NAMALWA (cell line): ENCODE results near the gene INPP4A.
A peak's percentile ranks its signal among the peaks of the same experiment; 100 is the strongest.

Experiments
- DNase-seq: peaks from one replicate; pipeline ENCODE4 v3.0.0-alpha.2; 2015; ENCODE audit warnings: low spot score

Gene INPP4A

DNA sequence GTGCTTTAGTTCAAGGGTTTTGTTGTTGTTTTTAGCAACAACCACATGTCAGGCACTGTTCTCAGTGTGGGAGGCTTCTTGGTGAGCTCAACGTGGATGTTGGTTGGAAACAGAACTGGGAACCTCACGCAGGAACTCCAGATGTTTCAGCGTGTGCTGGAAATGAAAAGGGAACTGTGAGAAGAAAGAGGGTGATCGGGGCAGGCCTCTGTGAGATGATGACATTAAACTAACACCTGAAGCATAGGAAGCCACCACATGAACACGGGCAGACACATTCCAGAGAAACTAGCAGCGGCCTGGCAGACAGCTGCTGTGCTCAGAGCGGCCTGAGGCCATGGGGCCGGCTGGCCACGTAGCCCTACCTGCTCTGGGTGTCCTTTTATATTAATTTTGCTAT is 97.2 kb downstream of the INPP4A start:
- no peak for DNase-seq

DNA sequence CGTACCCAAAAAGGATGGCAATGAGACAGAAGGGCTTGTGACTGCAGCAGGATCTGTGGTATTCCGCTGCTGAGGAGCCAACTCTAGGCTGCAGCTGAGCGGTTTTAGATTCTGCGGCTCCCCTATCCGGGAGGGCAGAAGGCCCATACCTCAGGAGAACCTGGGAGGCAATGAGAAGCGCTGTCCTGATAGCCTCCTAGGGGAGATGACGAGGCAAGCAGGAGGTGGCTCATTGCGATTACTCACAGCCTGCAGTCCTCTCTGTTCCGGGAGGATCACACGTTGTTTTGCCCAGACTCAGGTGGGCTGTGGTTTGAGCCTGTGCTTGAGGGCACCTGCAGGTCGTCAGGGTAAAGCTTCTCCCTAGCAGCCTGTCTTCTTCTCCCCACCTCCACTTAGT is 98.6 kb downstream of the INPP4A start:
- no peak for DNase-seq

DNA sequence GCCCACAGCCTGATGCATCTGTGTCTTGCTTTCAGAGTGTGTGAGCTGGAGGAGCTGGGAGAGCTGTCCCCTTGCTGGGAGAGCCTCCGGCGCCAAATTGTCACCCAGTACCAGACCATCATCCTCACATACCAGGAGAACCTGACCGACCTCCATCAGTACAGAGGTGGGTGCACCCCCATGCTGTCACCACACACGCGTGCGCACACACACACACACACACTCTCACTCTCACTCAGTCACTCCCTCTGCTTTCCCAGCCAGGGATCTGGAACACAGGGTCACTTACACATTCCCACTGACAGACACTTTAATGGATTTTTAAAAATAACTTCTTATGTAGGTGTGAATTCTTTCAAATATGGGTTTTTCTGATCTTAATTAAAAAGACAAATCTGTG is 99.2 kb downstream of the INPP4A start:
- DNase-seq, result no peak

DNA sequence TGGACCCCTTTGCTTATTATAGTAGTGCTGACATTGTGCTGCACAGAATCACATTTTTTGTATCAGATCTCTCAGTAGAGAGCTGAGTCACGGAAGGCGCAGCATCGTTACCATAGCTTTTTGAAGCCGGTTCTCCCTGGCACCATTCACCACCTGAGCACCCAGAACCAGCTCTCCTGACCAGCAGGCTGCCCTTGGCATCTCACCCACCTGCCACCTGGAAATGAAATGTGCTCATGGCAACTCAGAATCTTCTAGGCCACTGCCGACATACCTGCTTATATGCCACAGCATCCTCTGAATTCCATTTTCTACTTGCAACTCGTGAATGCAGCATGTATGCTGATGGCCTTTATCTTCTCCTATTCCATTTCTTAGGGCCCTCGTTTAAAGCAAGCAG is 100.9 kb downstream of the INPP4A start:
- no peak for DNase-seq

DNA sequence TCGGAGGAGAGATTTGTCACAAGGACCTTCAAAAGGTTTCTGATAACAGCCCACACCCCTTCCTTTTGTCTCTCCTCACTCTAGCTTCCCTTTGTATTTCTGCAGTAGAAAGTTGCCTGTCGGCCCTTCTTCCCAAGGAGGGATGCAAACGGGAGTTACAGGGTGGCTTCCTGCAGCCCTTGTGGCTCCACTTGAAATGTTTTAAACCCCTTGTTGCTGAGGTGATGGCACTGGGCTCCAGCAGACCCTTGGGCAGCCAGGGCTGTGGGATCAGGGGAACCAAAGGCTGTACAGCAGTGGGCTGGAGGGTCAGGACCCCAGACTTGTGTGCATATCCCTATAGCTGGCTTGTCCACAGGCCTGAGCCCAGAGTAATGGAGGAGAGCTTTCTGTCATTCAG is 101.5 kb downstream of the INPP4A start:
- DNase-seq, result no peak

DNA sequence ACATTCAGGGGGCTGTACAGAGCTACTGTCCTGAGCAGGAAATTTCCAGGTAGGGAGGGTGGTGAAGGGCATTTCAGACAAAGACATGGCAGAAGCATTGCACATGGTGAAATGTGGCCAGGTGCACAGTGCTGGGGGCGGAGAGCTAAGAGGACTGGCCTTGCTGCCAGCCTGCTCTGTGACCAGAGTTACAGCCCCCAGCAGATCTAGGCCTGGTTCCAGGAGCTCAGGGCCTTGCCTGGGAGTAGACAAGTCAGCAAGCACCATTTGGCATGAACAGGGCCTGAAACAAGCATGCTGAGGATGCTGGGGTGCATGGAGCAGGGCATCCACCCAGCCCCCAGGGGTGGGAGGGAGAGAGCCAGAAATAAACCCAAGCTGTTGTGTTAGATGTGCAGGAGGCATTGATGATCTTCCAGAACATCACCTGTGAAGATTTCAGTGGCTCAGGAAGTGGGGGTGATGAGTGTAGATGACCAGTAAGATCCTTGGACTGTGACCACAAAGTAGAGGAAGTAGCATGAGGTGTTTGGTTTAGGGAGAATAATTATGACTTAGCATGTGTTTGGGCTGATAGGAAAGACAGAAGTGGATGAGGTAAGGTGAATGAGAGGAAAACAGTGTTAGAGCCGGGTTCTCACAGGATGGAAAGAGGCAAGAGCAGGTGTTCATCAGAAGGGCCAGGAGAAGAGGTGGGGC is 102.6 kb downstream of the INPP4A start:
- DNase-seq, result no peak

DNA sequence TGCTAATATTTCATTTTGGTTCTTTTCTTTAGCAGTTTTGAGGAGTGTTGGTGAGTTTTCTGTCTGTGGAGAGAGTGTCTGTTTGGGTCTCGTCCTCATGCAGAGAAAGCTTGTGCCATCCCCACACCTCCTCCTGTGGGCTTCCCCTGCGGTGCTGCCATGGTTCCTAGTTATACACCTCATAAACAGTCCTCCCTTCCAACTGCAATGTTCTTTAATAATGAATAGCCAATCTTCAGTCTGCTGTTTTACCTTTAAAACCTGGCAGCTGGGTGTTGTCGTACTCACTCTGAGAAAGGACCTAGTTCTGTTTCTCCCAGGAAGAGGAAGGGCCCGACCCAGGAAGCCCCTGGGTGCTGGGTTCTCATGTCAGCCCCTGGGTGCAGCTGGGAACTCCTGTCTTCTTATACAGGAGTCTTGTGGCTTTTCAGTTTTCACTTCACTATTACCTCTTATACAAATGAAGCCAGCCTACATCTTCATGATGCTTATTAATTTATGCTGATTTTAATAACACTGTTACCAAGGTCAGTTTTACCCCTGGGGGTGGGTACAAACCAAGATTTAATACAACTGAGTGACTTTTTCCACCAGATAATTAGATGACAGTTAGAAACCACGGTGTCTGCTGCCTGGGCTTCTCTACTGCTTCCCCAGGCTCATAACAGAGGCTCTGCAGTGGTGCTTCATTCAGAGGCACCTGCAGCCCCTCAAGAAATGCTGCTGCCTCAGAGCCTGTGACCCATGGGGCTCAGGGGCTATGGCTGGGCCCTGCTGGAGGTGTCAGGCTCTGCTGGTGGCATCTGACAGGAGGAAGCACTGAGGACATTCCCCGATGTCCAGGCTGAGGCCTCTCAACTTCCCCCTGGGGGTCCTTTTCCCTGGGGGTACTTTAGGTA is 104.5 kb downstream of the INPP4A start:
- peak; percentile 19 for DNase-seq

DNA sequence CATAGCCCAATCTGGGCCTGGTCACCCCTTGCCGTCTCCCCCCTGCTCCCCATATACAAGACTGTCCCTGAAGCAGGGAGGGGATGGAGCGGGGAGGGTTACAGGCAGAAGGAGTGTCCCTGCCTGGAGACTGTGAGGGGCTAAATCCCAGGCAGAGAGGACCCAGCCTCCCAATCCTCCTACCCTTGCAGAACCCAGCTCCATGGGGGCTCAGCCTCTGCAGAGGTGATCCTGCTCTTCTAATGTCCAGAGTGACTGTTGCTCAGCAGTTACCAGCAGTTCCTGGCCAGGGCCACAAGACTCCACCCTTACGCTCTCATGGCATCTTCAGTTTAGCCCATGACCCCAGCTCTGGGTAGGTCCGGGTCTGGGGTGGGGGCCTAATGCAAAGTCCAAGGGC is 105.5 kb downstream of the INPP4A start:
- no peak for DNase-seq

DNA sequence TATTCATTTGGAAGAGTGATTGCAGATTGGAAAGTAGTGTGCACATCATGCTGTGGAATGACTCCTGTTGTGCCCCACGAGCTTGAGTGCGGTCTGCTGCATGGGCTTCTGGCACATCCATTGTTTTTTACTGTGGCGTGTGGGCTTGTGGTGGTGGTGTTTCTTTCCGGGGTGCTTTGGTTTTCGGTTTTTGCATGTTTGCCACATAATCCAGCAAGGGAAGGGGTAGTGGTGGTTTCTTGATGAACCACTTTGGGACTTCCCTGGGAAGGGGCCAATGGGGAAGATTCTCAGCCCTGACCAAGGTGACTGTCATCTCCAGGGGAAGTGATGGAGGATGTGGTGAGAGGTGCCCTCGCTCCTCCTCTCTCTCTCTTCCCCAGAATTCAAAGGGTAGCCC is 106.7 kb downstream of the INPP4A start:
- DNase-seq, result no peak

DNA sequence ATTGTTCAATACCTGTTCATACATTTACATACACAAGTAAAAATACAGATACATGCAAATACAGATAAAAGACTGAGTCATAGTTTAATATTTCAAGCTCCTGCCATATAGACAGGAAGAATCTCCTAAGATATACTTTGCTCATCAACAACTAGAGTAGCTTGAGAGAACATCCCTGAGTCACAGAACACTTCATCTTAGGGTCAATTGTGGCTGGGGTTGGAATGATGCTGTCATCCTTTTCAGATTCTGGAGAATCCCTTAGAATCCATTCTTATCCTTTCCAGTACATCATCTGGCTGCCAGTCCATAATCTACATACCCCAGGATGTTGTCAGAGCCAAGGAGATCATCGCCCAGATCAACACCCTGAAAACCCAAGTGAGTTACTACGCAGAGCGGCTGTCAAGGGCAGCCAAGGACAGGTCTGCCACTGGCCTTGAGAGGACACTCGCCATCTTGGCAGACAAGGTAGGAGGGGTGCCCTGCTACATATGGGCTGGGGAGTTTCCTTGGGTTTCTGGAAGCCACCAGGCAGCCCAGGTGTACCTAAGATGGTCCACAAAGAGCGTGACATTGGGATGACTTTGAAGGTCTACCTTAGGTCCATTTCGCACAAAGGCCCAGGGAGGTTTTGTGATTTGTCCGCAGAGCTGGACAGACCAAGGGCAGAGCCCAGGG is 108.0 kb downstream of the INPP4A start:
- DNase-seq, result no peak

DNA sequence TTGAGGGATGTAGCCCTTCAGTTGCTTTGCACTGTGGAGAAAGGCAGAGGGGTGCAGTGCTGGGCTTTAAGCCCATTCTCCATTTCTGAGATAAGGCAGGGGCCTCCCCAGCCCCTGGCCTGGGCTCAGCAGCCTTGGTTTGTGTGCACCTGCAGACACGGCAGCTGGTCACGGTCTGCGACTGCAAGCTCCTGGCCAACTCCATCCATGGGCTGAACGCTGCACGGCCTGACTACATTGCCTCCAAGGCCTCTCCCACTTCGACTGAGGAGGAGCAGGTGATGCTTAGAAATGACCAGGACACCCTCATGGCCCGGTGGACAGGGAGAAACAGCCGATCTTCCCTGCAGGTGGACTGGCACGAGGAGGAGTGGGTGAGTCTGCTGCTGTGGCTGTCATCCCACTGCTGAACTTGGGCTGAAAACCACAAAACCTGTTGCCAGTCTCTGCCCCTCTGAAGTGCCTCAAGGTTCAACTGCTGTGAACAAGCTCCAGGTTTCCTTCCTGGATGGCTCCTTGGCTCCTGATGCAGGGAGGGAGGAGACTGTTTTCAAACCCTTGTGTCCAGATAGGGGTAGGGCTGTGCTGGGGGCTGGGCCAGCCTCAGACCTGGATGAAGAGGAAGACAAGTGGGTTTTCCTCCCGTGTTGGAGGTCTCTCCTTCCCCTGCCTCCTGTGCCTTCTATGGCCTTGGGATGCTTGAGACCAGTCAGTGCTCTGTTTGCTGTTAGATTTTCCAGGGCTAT is 109.6 kb downstream of the INPP4A start:
- DNase-seq, result no peak

DNA sequence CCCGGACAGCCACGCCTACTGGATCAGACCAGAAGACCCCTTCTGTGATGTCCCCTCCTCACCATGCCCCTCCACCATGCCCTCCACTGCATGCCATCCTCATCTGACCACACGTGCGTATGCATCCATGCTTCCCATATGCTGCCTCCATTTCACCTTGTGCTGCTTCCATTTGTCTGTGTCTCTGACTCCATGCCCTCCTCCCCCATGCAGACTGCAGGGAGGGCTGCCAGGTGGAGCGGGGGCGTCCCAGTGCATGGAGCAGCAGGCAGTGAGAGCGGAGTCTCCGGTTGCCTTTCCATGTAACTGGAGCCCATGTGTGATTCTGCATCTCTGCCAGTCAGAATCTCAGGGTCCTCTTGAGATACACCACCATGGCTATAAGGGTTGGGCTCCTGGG is 111.0 kb downstream of the INPP4A start:
- DNase-seq, result no peak

DNA sequence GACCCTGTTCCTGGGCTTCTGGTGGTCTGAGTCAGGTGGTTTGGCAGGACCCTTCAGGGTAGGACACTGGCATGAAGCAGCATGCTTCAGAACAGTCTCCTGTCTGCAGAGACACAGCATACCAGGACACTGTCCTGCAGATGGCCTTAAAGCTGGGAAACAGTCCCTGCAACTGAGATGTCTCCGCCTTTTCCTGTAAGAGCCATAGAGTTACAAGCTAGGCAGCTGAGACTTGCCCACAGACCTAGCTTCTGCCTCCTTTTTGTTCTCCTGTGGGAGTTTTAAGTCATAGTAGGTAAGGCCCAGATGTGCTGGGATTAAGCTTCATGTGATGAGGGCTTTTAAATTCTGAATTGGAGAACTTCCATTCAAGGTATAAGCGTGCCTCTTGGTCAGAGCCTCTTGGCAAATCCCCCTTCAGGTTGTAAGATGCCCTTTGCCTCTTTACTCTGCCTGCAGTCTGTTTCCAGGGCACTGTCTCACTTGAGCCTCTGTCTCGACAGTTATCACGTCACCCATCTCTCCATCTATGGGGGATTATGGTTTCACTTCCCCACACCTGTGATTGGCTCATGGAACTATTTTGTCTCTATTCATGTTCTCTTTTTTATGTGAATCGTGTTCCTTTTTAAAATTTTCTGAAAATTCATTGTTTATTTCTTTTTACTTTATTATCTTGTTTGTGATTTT is 111.8 kb downstream of the INPP4A start:
- peak; percentile 76 for DNase-seq

DNA sequence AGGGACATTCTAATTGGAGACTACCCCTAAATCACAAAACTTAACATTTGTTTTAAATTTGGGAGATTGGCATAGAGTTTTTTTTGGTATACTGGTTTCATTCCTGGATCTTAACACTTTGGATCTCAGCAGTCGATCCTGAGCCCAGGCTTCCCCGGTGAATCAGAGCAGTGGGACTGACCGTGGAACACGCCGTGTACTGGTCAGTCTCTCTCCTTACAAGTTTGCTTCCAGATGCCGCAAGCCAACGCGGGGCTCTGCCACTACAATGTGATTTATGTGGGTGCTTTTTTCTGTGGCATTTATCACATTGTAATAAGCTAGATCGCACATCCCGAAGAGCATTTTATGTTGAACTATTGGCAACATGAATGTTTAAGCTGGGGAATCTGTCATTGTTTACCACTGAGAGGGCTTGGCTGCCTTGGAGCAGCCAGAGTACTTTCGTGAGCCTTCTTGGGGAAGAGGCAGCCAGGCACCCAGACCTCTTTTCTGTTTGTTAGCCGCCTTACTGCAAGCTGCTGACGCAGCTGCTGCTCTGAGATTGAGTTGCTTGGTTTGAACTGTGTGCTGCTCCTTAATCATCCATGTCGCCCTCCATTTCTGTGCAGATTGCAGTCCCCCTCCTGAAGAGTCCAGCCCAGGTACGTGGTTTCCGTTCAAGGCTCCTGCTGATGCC is 114.3 kb downstream of the INPP4A start:
- no peak for DNase-seq

DNA sequence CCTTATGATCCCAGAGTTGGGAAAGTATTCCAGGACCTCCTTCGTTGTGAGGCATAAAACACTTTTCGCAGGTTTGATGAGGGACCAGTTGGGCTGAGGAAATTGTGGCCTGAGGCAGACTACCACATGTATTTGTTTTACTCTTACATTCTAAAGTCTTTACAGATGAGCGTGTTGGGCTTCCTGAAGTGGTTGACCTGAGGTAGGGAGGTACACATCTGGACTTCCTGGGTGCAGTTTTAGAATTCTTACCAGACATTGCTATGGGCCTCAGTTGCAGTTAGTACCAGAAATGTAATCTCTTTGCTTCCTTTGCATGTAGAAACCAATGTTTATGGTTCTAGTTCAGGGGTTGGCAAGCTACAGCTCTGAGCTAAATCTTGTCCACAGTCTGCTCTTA is 114.9 kb downstream of the INPP4A start:
- DNase-seq, result no peak

DNA sequence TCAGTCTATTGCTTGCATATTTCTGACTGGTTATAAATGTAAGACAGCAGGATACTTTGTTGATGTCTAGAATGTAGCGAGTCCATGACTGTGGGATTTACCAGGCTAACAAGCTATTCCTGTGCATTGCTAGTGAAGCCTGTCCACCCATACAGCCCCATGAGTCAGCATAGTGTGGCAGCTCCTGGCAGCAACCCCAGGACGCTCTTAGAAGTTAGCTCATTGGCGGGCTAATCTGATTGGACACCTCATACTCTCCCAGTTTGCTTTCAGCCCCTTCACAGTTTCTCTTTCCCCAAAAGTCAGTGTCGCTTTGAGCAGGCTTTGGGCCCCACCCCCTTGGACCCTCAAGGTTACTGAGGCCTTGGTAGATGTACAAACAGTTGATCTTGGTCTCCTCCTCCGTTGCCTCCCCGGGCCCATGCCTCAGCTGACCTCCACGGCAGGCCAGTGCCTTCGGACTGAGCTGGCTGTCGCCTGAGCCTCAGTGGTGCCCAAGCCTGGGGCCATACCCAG is 115.7 kb downstream of the INPP4A start:
- DNase-seq, result no peak

DNA sequence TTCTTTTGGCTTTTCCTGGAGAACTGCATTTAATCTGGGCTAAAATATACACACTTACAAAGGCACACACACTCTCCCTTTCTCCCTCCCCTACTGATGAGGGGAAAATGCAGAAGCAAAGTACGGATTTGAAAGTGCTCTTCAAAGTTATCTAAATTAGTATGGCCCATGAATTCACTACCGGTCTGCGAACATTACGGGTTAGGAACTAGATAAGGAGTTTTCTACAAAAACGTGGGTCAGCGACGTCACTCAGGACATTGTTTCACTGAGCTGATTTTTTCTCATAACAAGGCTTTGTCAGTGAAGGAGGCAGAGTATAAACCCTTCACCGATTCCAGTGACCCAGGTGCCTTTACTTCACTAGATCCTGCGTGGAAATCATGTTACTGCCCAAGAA is 116.4 kb downstream of the INPP4A start:
- DNase-seq, result no peak

DNA sequence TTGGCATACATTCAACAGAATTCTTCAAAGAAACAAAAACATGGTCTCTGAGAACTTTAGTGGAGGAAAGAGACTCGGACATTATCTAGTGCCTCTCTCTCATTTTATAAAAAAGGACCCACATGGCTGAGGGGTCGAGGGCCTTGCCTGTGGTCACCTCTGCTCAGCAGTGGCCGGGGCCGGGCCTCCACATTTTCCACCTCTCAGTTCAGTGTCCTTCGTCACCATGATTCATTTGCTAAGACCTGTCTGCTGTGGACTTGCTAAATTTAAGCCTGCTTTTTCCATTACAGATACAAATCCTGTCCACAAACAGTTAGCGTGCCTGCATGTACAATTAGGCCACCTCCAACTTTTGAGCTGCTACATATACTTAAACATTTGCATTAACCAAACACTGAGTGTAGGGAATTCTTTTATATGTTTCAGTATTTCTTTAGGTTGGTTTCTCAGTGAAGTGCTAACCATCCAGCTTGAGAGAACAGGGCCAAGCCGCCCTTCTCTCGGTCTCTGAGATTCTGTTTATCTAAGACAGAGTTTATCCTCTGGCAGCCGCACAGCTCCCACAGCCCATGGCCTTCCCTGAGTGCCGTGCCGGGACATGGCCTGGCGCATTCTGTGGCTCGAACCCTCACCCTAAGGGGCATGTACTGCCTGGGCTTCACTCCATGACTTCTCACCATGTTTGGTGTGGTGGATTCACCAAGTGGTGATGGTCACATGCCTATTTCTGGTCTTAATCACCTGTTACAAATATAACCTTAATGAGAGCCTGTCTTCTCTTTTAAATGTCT is 117.4 kb downstream of the INPP4A start:
- no peak for DNase-seq

DNA sequence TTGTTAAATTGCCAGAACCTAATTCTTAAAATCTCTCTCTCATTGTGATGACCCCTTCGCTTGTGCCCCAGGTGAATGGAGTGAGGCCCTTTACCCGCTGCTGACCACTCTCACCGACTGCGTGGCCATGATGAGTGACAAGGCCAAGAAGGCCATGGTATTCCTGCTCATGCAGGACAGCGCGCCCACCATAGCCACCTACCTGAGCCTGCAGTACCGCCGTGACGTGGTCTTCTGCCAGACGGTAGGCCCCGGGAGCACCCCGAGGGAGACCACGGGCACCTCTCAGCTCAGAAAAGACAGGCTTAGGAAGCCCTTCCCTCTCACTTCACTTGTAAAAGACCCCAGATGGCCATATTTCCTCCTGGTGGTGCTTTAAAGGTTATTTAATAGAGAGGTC is 118.7 kb downstream of the INPP4A start:
- DNase-seq, result no peak

DNA sequence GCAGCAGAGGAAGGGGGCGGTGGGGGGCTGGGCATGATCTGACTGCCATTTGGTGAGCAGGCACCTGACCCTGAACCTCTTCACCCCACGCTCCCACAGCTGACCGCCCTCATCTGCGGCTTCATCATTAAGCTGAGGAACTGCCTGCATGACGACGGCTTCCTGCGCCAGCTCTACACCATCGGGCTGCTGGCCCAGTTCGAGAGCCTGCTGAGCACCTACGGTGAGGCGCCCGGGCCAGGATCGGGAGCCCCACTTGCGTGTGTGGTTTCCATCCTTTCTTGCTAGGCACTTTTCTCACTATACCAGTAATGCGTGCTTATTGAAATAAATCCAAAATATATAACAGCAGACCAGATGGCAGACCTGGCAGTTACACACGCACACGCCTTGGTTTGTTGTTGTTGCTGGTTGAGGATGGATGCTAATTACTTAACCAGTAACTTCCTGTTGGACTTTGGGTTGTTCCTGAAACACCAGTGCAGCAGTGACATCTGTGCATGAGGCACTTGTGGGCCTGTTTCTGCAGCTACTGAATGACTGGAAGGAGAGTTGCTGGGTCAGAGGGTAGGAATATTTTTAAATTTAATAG is 120.0 kb downstream of the INPP4A start:
- no peak for DNase-seq
